GM18508 (cell line): ENCODE results near the gene SAMD9L.

Source experiments
- ATAC-seq: cut with Tn5 transposase; IDR thresholded peaks from one replicate; pipeline ENCODE4 v1.9.1; 2021; ENCODE audit warnings: moderate number of reproducible peaks; ENCODE audit not compliant: insufficient read depth, unreplicated experiment

The SAMD9L gene

GRCh38 chr7:93148144-93148543 lies at the start of gene SAMD9L:
TSS of gene SAMD9L (minus strand) at chr7:93148385. CDS start at chr7:93135971, 12,414 bp downstream.
- ATAC-seq, result no peak

GRCh38 chr7:93196336-93196735 lies 48.2 kb upstream of the SAMD9L start:
- ATAC-seq, result no peak

- no peak for ATAC-seq
Measured at GRCh38 chr7:93194386-93194785, 46.2 kb upstream of the SAMD9L start.

- ATAC-seq, result no peak
Measured at GRCh38 chr7:93188870-93189634, 40.9 kb upstream of the SAMD9L start.

- no peak for ATAC-seq
Measured at GRCh38 chr7:93185303-93186027, 37.3 kb upstream of the SAMD9L start.

- no peak for ATAC-seq
Measured at GRCh38 chr7:93179173-93179572, 31.0 kb upstream of the SAMD9L start.

GRCh38 chr7:93178213-93178612 lies 30.0 kb upstream of the SAMD9L start:
- no peak for ATAC-seq

GRCh38 chr7:93176992-93177580 lies 28.9 kb upstream of the SAMD9L start:
- ATAC-seq, result no peak

GRCh38 chr7:93175219-93175618 lies 27.0 kb upstream of the SAMD9L start:
- ATAC-seq, result no peak

- ATAC-seq, result no peak
Measured at GRCh38 chr7:93172683-93173082, 24.5 kb upstream of the SAMD9L start.

- no peak for ATAC-seq
Measured at GRCh38 chr7:93171606-93172226, 23.5 kb upstream of the SAMD9L start.

GRCh38 chr7:93165447-93165846 lies 17.3 kb upstream of the SAMD9L start:
- ATAC-seq, result peak; percentile 99

GRCh38 chr7:93164766-93165165 lies 16.6 kb upstream of the SAMD9L start:
- ATAC-seq, result no peak

GRCh38 chr7:93161181-93161762 lies 13.1 kb upstream of the SAMD9L start:
- no peak for ATAC-seq

- ATAC-seq, result no peak
Measured at GRCh38 chr7:93160410-93160809, 12.2 kb upstream of the SAMD9L start.

GRCh38 chr7:93159490-93159889 lies 11.3 kb upstream of the SAMD9L start:
- no peak for ATAC-seq

- ATAC-seq, result no peak
Measured at GRCh38 chr7:93156884-93157283, 8.7 kb upstream of the SAMD9L start.

- ATAC-seq, result no peak
Measured at GRCh38 chr7:93150200-93150835, 2.1 kb upstream of the SAMD9L start.

- ATAC-seq, result no peak
Measured at GRCh38 chr7:93148727-93149126, 542 bp upstream of the SAMD9L start.

- peak; percentile 69 for ATAC-seq
Measured at GRCh38 chr7:93147363-93147762, 822 bp downstream of the SAMD9L start.
